Measurements from ENCODE around the gene AIPL1.

GRCh38 chr17:6471531-6472465, 36.9 kb upstream of the AIPL1 start:
- TF ChIP-seq, protein P1, sequence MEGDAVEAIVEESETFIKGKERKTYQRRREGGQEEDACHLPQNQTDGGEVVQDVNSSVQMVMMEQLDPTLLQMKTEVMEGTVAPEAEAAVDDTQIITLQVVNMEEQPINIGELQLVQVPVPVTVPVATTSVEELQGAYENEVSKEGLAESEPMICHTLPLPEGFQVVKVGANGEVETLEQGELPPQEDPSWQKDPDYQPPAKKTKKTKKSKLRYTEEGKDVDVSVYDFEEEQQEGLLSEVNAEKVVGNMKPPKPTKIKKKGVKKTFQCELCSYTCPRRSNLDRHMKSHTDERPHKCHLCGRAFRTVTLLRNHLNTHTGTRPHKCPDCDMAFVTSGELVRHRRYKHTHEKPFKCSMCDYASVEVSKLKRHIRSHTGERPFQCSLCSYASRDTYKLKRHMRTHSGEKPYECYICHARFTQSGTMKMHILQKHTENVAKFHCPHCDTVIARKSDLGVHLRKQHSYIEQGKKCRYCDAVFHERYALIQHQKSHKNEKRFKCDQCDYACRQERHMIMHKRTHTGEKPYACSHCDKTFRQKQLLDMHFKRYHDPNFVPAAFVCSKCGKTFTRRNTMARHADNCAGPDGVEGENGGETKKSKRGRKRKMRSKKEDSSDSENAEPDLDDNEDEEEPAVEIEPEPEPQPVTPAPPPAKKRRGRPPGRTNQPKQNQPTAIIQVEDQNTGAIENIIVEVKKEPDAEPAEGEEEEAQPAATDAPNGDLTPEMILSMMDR (IDR thresholded peaks at IDR 0.05; ENCODE audit: low read length) = no peak
- TF ChIP-seq EZH2 (IDR thresholded peaks at IDR 0.05; ENCODE audit: borderline replicate concordance, low read length) = no peak

Data from OCI-LY1 (cell line).